Measurements from ENCODE around the gene USHBP1. TPM values are rescaled to one million over a fixed set of nuclear protein-coding genes. Genes with fewer than 3 reads are reported as not detected.
A peak's percentile ranks its signal among the peaks of the same experiment; 100 is the strongest.

Gene USHBP1
- total and polyA plus RNA-seq, 9 donors, result 5.2 to 8.8 (median 6.3) TPM

GRCh38 chr19:17226002-17226933, 38.3 kb downstream of the USHBP1 start, which contains the start of gene OCEL1:
Gene OCEL1 (plus strand): TSS chr19:17226226. CDS start chr19:17226248, 22 bp downstream.
- DNase-seq, result peak; percentile 99
- Histone ChIP-seq H3K36me3 (ENCODE audit: control insufficient read depth, insufficient read depth, low read length) (peaks cover 20% of the 10 kb centered on the region), H3K9me3 (replicated peaks; ENCODE audit: control insufficient read depth, low read depth, low read length) (no peaks in the 10 kb centered on the region), H3K27me3 (ENCODE audit: control insufficient read depth, insufficient read depth, low read length) (no peaks in the 10 kb centered on the region), H3K4me1 (ENCODE audit: control insufficient read depth, insufficient read depth, low read length) (peaks cover 15% of the 10 kb centered on the region), H3K27ac (ENCODE audit: low read length) (peak within 1 kb of the TSS; percentile 96), H3K4me3 (ENCODE audit: low read length) (peak within 1 kb of the TSS; percentile 82)
- under 1% methylated on average over 88 of the region's 90 CpGs for WGBS (ENCODE audit: insufficient coverage)

- no peak for DNase-seq
- WGBS (ENCODE audit: insufficient coverage), result no CpG with 5 or more reads among the region's 10 CpGs
- Histone ChIP-seq H3K27me3 (ENCODE audit: control insufficient read depth, insufficient read depth, low read length) (no peaks in the 10 kb centered on the region), H3K36me3 (ENCODE audit: control insufficient read depth, insufficient read depth, low read length) (peaks cover 9% of the 10 kb centered on the region), H3K9me3 (replicated peaks; ENCODE audit: control insufficient read depth, low read depth, low read length) (no peaks in the 10 kb centered on the region), H3K4me1 (ENCODE audit: control insufficient read depth, insufficient read depth, low read length) (peaks cover 15% of the 10 kb centered on the region), H3K4me3 (ENCODE audit: low read length) (no peak overlapping the region), H3K27ac (ENCODE audit: low read length) (no peak overlapping the region)
These were observed 39.5 kb downstream of the USHBP1 start for GRCh38 chr19:17225053-17225452.

GRCh38 chr19:17220207-17220758, 44.3 kb downstream of the USHBP1 start:
- WGBS (ENCODE audit: insufficient coverage), result 50% methylated on average over 2 of the region's 14 CpGs
- DNase-seq, result no peak
- no peak overlapping the region for H3K4me3 ChIP-seq (ENCODE audit: low read length)
- H3K9me3 ChIP-seq (replicated peaks; ENCODE audit: control insufficient read depth, low read depth, low read length), result no peaks in the 10 kb centered on the region
- H3K36me3 ChIP-seq (ENCODE audit: control insufficient read depth, insufficient read depth, low read length), result peaks cover 26% of the 10 kb centered on the region
- no peaks in the 10 kb centered on the region for H3K27me3 ChIP-seq (ENCODE audit: control insufficient read depth, insufficient read depth, low read length)
- peaks cover 7% of the 10 kb centered on the region for H3K4me1 ChIP-seq (ENCODE audit: control insufficient read depth, insufficient read depth, low read length)
- no peak overlapping the region for H3K27ac ChIP-seq (ENCODE audit: low read length)

GRCh38 chr19:17219286-17219685, 45.3 kb downstream of the USHBP1 start:
- Histone ChIP-seq H3K27ac (ENCODE audit: low read length) (no peak overlapping the region), H3K9me3 (replicated peaks; ENCODE audit: control insufficient read depth, low read depth, low read length) (no peaks in the 10 kb centered on the region), H3K4me3 (ENCODE audit: low read length) (no peak overlapping the region), H3K36me3 (ENCODE audit: control insufficient read depth, insufficient read depth, low read length) (peaks cover 26% of the 10 kb centered on the region), H3K4me1 (ENCODE audit: control insufficient read depth, insufficient read depth, low read length) (peaks cover 14% of the 10 kb centered on the region), H3K27me3 (ENCODE audit: control insufficient read depth, insufficient read depth, low read length) (no peaks in the 10 kb centered on the region)
- 98% methylated on average over 5 of the region's 8 CpGs for WGBS (ENCODE audit: insufficient coverage)
- no peak for DNase-seq

- Histone ChIP-seq H3K4me3 (ENCODE audit: low read length) (peak overlapping the region; percentile 90), H3K27ac (ENCODE audit: low read length) (no peak overlapping the region), H3K27me3 (ENCODE audit: control insufficient read depth, insufficient read depth, low read length) (no peaks in the 10 kb centered on the region), H3K4me1 (ENCODE audit: control insufficient read depth, insufficient read depth, low read length) (peaks cover 15% of the 10 kb centered on the region), H3K36me3 (ENCODE audit: control insufficient read depth, insufficient read depth, low read length) (peaks cover 44% of the 10 kb centered on the region), H3K9me3 (replicated peaks; ENCODE audit: control insufficient read depth, low read depth, low read length) (no peaks in the 10 kb centered on the region)
- WGBS (ENCODE audit: insufficient coverage), result 94% methylated on average over 6 of the region's 13 CpGs
- no peak for DNase-seq
These were observed 48.4 kb downstream of the USHBP1 start for GRCh38 chr19:17216058-17216670.

- Histone ChIP-seq H3K36me3 (ENCODE audit: control insufficient read depth, insufficient read depth, low read length) (peaks cover 47% of the 10 kb centered on the region), H3K4me1 (ENCODE audit: control insufficient read depth, insufficient read depth, low read length) (peaks cover 15% of the 10 kb centered on the region), H3K27ac (ENCODE audit: low read length) (peak within 1 kb of the TSS; percentile 98), H3K9me3 (replicated peaks; ENCODE audit: control insufficient read depth, low read depth, low read length) (no peaks in the 10 kb centered on the region), H3K4me3 (ENCODE audit: low read length) (peak within 1 kb of the TSS; percentile 90), H3K27me3 (ENCODE audit: control insufficient read depth, insufficient read depth, low read length) (no peaks in the 10 kb centered on the region)
- WGBS (ENCODE audit: insufficient coverage), result under 1% methylated on average over 38 of the region's 56 CpGs
- peak; percentile 98 for DNase-seq
These were observed 49.2 kb downstream of the USHBP1 start, which contains the start of gene USE1 for GRCh38 chr19:17215127-17215971. Gene USE1 (plus strand): TSS chr19:17215357. CDS start chr19:17215406, 49 bp downstream.

GRCh38 chr19:17214508-17215126, 49.9 kb downstream of the USHBP1 start:
- H3K27ac ChIP-seq (ENCODE audit: low read length), result peak overlapping the region; percentile 98
- H3K4me1 ChIP-seq (ENCODE audit: control insufficient read depth, insufficient read depth, low read length), result peaks cover 15% of the 10 kb centered on the region
- H3K4me3 ChIP-seq (ENCODE audit: low read length), result peak overlapping the region; percentile 90
- H3K36me3 ChIP-seq (ENCODE audit: control insufficient read depth, insufficient read depth, low read length), result peaks cover 52% of the 10 kb centered on the region
- 13% methylated on average over 10 of the region's 16 CpGs for WGBS (ENCODE audit: insufficient coverage)
- no peaks in the 10 kb centered on the region for H3K27me3 ChIP-seq (ENCODE audit: control insufficient read depth, insufficient read depth, low read length)
- H3K9me3 ChIP-seq (replicated peaks; ENCODE audit: control insufficient read depth, low read depth, low read length), result no peaks in the 10 kb centered on the region
- DNase-seq, result no peak

GRCh38 chr19:17213334-17213733, 51.2 kb downstream of the USHBP1 start:
- DNase-seq, result no peak
- no peaks in the 10 kb centered on the region for H3K9me3 ChIP-seq (replicated peaks; ENCODE audit: control insufficient read depth, low read depth, low read length)
- H3K27me3 ChIP-seq (ENCODE audit: control insufficient read depth, insufficient read depth, low read length), result no peaks in the 10 kb centered on the region
- H3K4me3 ChIP-seq (ENCODE audit: low read length), result no peak overlapping the region
- 92% methylated on average over 5 of the region's 5 CpGs for WGBS (ENCODE audit: insufficient coverage)
- peaks cover 56% of the 10 kb centered on the region for H3K36me3 ChIP-seq (ENCODE audit: control insufficient read depth, insufficient read depth, low read length)
- no peak overlapping the region for H3K27ac ChIP-seq (ENCODE audit: low read length)
- H3K4me1 ChIP-seq (ENCODE audit: control insufficient read depth, insufficient read depth, low read length), result peaks cover 15% of the 10 kb centered on the region
